GM12878 (cell line): Measurements from ENCODE around the gene PTCD2. TPM values are rescaled to one million over a fixed set of nuclear protein-coding genes. Genes with fewer than 3 reads are reported as not detected.

Experiments
- ATAC-seq: fragments of 200-7000 bp; cut with Tn5 transposase; 3 replicates; pipeline ENCODE4 v1.9.1; 2020; ENCODE audit warnings: mild to moderate bottlenecking, moderate library complexity
- BruUV-seq: library from RNA; stranded (reverse); fragments of 400-500 nt; replicated peaks from 2 replicates; lab custom pipeline; 2021; lab: Mats Ljungman, UMichigan
- CTCF ChIA-PET: fragments of 300-600 bp; sonication (Branson Sonifier 250); formaldehyde crosslinking; extraction: SDS; loops from one replicate; lab custom pipeline; 2021; ENCODE audit warnings: inconsistent platforms; lab: Yijun Ruan, JAX
- POLR2A ChIA-PET: fragments of 350-600 bp; formaldehyde crosslinking; extraction: SDS; loops from one replicate; lab custom pipeline; 2021; ENCODE audit warnings: inconsistent platforms; lab: Charles Lee
- RAD21 ChIA-PET: fragments of 300-600 bp; sonication (Branson Sonifier 250); formaldehyde crosslinking; loops from one replicate; lab custom pipeline; 2023; ENCODE audit warnings: antibody characterized with exemption; ENCODE audit not compliant: unreplicated experiment; lab: Charles Lee
- SMC1A ChIA-PET: fragments of 300-600 bp; sonication (Branson Sonifier 250); formaldehyde crosslinking; loops from one replicate; lab custom pipeline; 2023; ENCODE audit not compliant: unreplicated experiment, uncharacterized antibody; lab: Charles Lee
- DNase-seq: peaks from one replicate; pipeline ENCODE4 v3.0.0-alpha.2; 2011; ENCODE audit warnings: low read depth, low spot score
- FAIRE-seq: peaks from 3 replicates; lab custom pipeline; 2011; peaks lifted over from hg19 to GRCh38; lab: Jason Lieb, UNC
- H2AFZ ChIP-seq: 2 replicates; pipeline ENCODE4 v1.6.0; 2011; ENCODE audit warnings: low read depth, low read length, control low read depth; ENCODE audit not compliant: control insufficient read depth
- H3K27ac ChIP-seq: 2 replicates; pipeline ENCODE4 v1.5.1; 2011; ENCODE audit warnings: control low read depth; ENCODE audit not compliant: control insufficient read depth, insufficient read depth
- H3K27me3 ChIP-seq, 2 experiments: replicated peaks in 1 of 2; 2 replicates each; pipeline versions ENCODE4 v1.6.0 to v1.6.1; 2011; ENCODE audit warnings: low read length in 1 of 2; ENCODE audit not compliant: control insufficient read depth in 2 of 2, insufficient read depth in 2 of 2
- H3K36me3 ChIP-seq, 2 experiments: 2 replicates each; pipeline ENCODE4 v1.5.1; 2011; ENCODE audit warnings: low read length in 1 of 2; ENCODE audit not compliant: control insufficient read depth in 2 of 2, insufficient read depth in 2 of 2
- H3K4me1 ChIP-seq: 2 replicates; pipeline ENCODE4 v1.6.1; 2011; ENCODE audit warnings: mild to moderate bottlenecking, low read length, moderate library complexity, mixed read lengths; ENCODE audit not compliant: control insufficient read depth, insufficient read depth
- H3K4me2 ChIP-seq: 2 replicates; pipeline ENCODE4 v1.6.0; 2011; ENCODE audit warnings: control low read depth; ENCODE audit not compliant: control insufficient read depth, insufficient read depth
- H3K4me3 ChIP-seq: fragments of 200-600 bp; sonication (generic); 2 replicates; pipeline ENCODE4 v1.5.1; 2016
- H3K79me2 ChIP-seq: 2 replicates; pipeline ENCODE4 v1.6.0; 2011; ENCODE audit warnings: low read length; ENCODE audit not compliant: control insufficient read depth, insufficient read depth
- H3K9ac ChIP-seq: 2 replicates; pipeline ENCODE4 v1.8.0; 2011; ENCODE audit warnings: low read length, control low read depth, mixed read lengths; ENCODE audit not compliant: control insufficient read depth, insufficient read depth
- H3K9me3 ChIP-seq: replicated peaks from 3 replicates; pipeline ENCODE4 v1.5.1; 2011; ENCODE audit warnings: mild to moderate bottlenecking, low read length; ENCODE audit not compliant: control insufficient read depth, insufficient read depth
- H4K20me1 ChIP-seq: 2 replicates; pipeline ENCODE4 v1.6.0; 2011; ENCODE audit not compliant: control insufficient read depth, insufficient read depth
- CBX3 ChIP-seq: fragments of 200-600 bp; sonication (generic); IDR thresholded peaks from 2 replicates; pipeline ENCODE4 v1.6.1; 2016; ENCODE audit warnings: low read depth, borderline replicate concordance
- KDM1A ChIP-seq: fragments of 200-600 bp; sonication (generic); IDR thresholded peaks from 2 replicates; pipeline ENCODE4 v1.6.1; 2016; ENCODE audit warnings: borderline replicate concordance
- SMC3 ChIP-seq: IDR thresholded peaks from 2 replicates; pipeline ENCODE4 v1.6.1; 2011; ENCODE audit warnings: low read length, improper control_type of control experiment, borderline replicate concordance
- WGBS: methylation state at CpG from one replicate; pipeline ENCODE4 v1.1.6; 2016; ENCODE audit warnings: low lambda C conversion rate; ENCODE audit not compliant: insufficient replicate concordance, insufficient coverage; ENCODE audit errors: missing lambda C conversion rate; 5-methylcytosine and 5-hydroxymethylcytosine counted together
- in situ Hi-C: fragments of 300-500 bp; cut with MboI; formaldehyde crosslinking; loops from 9 replicates; pipeline ENCODE4 v1.14.3; 2018; ENCODE audit warnings: mixed read lengths
- intact Hi-C: fragments of 100-400 bp; cut with micrococcal nuclease; formaldehyde crosslinking; loops from one replicate; pipeline ENCODE4 v1.14.2; 2022; ENCODE audit not compliant: unreplicated experiment
- polyA plus RNA-seq, 11 experiments: library from polyadenylated mRNA; depleted of rRNA in 4 of 11; unstranded in 6 of 11; stranded (reverse) in 5 of 11; fragments of >200 nt; fragmentation: Nextera tagmentation in 4 of 11; fragmentation: Illumina TruSeq in 1 of 11; extraction: Ambion mirVana in 4 of 11; extraction: Trizol in 1 of 11; gene quantifications; 1 replicate in 1 of 11; 2 replicates in 10 of 11; pipeline versions ENCODE4 v1.2.1 to v1.2.3, GENCODE V29; 2011 to 2016; ENCODE audit warnings: inconsistent platforms in 2 of 11, missing spikeins in 2 of 11, low read depth in 1 of 11
- total RNA-seq, 4 experiments: library from RNA; depleted of rRNA in 3 of 4; stranded (reverse); fragments of >200 nt in 3 of 4; fragmentation: Illumina TruSeq in 1 of 4; extraction: Trizol in 1 of 4; gene quantifications; 2 replicates each; pipeline versions ENCODE4 v1.2.1 to v1.2.3, GENCODE V29; 2013 to 2021
- TF ChIP-seq, protein P1 (sequence below): IDR thresholded peaks from 2 replicates; pipeline ENCODE4 v1.6.1; 2011; ENCODE audit warnings: low read depth, mild to moderate bottlenecking, low read length, moderate library complexity, borderline replicate concordance; ENCODE audit errors: extremely low read depth
- TF ChIP-seq, protein P2 (sequence below): IDR thresholded peaks from 2 replicates; pipeline ENCODE4 v1.6.1; 2012; ENCODE audit warnings: low read depth, low read length, improper control_type of control experiment

PTCD2 gene
- total and polyA plus RNA-seq, 10 of the 15 experiments (the other 5 are each of a cell fraction or from before 2014, with no cell fraction given), result 8.7 to 15.0 (median 11.9) TPM

DNA sequence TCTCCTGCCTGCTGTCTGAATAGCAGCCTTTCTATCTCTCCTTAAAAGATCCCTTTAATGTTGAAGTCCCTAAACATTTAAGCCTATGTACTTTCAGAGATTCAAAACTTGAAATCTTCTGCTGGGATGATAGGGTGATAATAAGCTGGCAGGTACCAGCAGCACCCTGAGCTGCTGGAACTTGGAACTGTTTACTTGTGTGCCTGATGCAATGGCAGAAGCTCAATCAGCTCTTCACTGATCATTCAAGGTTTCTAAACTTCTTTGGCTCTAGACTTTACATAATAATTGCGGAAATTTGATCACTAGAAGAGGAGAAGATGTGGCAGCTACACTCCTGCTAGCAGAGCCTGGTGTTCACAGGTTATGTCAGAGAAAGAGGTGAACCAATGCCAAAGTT is 27.8 kb upstream of the PTCD2 start:
- H3K4me1 ChIP-seq, result peaks cover 26% of the 10 kb centered on the region

More for the DNA sequence above, 27.8 kb upstream of the PTCD2 start:
- no peak overlapping the region for H3K9ac ChIP-seq
- ATAC-seq (no peak), FAIRE-seq (no peak)
- no peaks in the 10 kb centered on the region for H3K27me3 ChIP-seq
- no peaks in the 10 kb centered on the region; the same call in 2 of the 3 replicates for H3K9me3 ChIP-seq
- in situ Hi-C loops, result no loop called here
- H2AFZ ChIP-seq, result no peak overlapping the region
- BruUV-seq, result no TSS peak
- peak overlapping the region; percentile 67; the same call in 1 of the 2 replicates for H3K27ac ChIP-seq
- no peak overlapping the region for H3K4me2 ChIP-seq
- H3K4me3 ChIP-seq, result no peak overlapping the region
- TF ChIP-seq SMC3, result no peak
- TF ChIP-seq, protein P1, sequence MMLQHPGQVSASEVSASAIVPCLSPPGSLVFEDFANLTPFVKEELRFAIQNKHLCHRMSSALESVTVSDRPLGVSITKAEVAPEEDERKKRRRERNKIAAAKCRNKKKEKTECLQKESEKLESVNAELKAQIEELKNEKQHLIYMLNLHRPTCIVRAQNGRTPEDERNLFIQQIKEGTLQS, result no peak
- TF ChIP-seq, protein P2, sequence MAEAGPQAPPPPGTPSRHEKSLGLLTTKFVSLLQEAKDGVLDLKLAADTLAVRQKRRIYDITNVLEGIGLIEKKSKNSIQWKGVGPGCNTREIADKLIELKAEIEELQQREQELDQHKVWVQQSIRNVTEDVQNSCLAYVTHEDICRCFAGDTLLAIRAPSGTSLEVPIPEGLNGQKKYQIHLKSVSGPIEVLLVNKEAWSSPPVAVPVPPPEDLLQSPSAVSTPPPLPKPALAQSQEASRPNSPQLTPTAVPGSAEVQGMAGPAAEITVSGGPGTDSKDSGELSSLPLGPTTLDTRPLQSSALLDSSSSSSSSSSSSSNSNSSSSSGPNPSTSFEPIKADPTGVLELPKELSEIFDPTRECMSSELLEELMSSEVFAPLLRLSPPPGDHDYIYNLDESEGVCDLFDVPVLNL, result no peak
- no peak for TF ChIP-seq KDM1A
- TF ChIP-seq CBX3, result no peak
- TF ChIP-seq, all 136 proteins: peak for 0
- WGBS, result 95% methylated on average over 1 of the region's 1 CpG
- DNase-seq, result no peak
- Histone ChIP-seq H3K79me2 (peaks cover 19% of the 10 kb centered on the region), H3K36me3 (no peaks in the 10 kb centered on the region; a peak in 3 of 4 replicates), H4K20me1 (no peaks in the 10 kb centered on the region)
- ChIA-PET SMC1A (interaction anchor here (1.2 to 3.0 kb wide), 6 partner anchors 10 to 60 kb away, joined by 5 to 19 read pairs (median 7); no protein-coding TSS in a partner anchor), CTCF (interaction anchor here (0.7 to 5.9 kb wide), 7 partner anchors 9 to 56 kb away, joined by 3 to 20 read pairs (median 6); partner anchors contain the start of genes MRPS27 and PTCD2), POLR2A (interaction anchor here (0.6 to 2.0 kb wide), 8 partner anchors 9 to 1330 kb away, joined by 3 to 8 read pairs (median 6); no protein-coding TSS in a partner anchor), RAD21 (interaction anchor here (0.7 to 3.4 kb wide), 4 partner anchors 9 to 23 kb away, joined by 3 to 29 read pairs (median 4); no protein-coding TSS in a partner anchor)
- intact Hi-C loops, result no loop called here
